ENCODE measurements around the gene LRRC75A. TPM values are rescaled to one million over a fixed set of nuclear protein-coding genes. Genes with fewer than 3 reads are reported as not detected.

Gene LRRC75A
- total RNA-seq, 1 experiment from 2014 or later: 22.9 TPM

GRCh38 chr17:16428098-16428882 lies 63.7 kb downstream of the LRRC75A start (continued):
- TF ChIP-seq ZNF425 (CRISPR knock-in tag; conservative IDR thresholded peaks at IDR 0.05): no peak
- no peak for TF ChIP-seq ATF3 (CRISPR knock-in tag; conservative IDR thresholded peaks at IDR 0.05)
- TF ChIP-seq PREB (CRISPR knock-in tag; IDR thresholded peaks at IDR 0.05; ENCODE audit: borderline replicate concordance): no peak
- TF ChIP-seq NR3C1 (CRISPR knock-in tag; conservative IDR thresholded peaks at IDR 0.05; ENCODE audit: low read depth): no peak
- no peak for TF ChIP-seq ESRRA (CRISPR knock-in tag; IDR thresholded peaks at IDR 0.05; ENCODE audit: borderline replicate concordance)

- TF ChIP-seq E2F5 (CRISPR knock-in tag; IDR thresholded peaks at IDR 0.05) (no peak), NFATC4 (CRISPR knock-in tag; IDR thresholded peaks at IDR 0.05) (no peak), FOXP1 (CRISPR knock-in tag; IDR thresholded peaks at IDR 0.05; ENCODE audit: borderline replicate concordance) (no peak), ZBTB21 (CRISPR knock-in tag; IDR thresholded peaks at IDR 0.05; ENCODE audit: borderline replicate concordance) (no peak)
- H3K4me3 Mint-ChIP-seq: no peak overlapping the region
- CTCF ChIA-PET: interaction anchor here (0.9 to 2.9 kb wide), 15 partner anchors 10 to 157 kb away, joined by 3 to 49 read pairs (median 8); partner anchors contain the start of gene TRPV2
- peaks cover 7% of the 10 kb centered on the region for H3K4me1 Mint-ChIP-seq
- H3K27ac Mint-ChIP-seq: no peak overlapping the region
- no peaks in the 10 kb centered on the region for H3K9me3 Mint-ChIP-seq
- peaks cover 7% of the 10 kb centered on the region; the same call in 1 of the 2 replicates for H3K27me3 Mint-ChIP-seq (ENCODE audit: low read depth)
- no peaks in the 10 kb centered on the region for H3K36me3 Mint-ChIP-seq
- DNase-seq (ENCODE audit: low spot score) (no peak), ATAC-seq (no peak)
- POLR2A ChIA-PET: interaction anchor here (2.6 kb wide), 1 partner anchor 12 kb away, joined by 16 read pairs; no protein-coding TSS in a partner anchor
Measured at GRCh38 chr17:16427020-16427419, 65.0 kb downstream of the LRRC75A start.

- no peak for ATAC-seq
- Mint-ChIP-seq H3K4me1 (peaks cover 7% of the 10 kb centered on the region), H3K27me3 (ENCODE audit: low read depth) (peaks cover 7% of the 10 kb centered on the region; the same call in 1 of the 2 replicates), H3K9me3 (no peaks in the 10 kb centered on the region), H3K4me3 (no peak overlapping the region), H3K36me3 (no peaks in the 10 kb centered on the region), H3K27ac (no peak overlapping the region; the same call in 1 of the 2 replicates)
- no peak for DNase-seq (ENCODE audit: low spot score)
- ChIA-PET CTCF (interaction anchor here (1.6 to 2.8 kb wide), 3 partner anchors 11 to 62 kb away, joined by 7 to 49 read pairs (median 31); partner anchors contain the start of gene TRPV2), POLR2A (interaction anchor here (2.6 kb wide), 1 partner anchor 13 kb away, joined by 16 read pairs; no protein-coding TSS in a partner anchor)
- TF ChIP-seq FOXP1 (CRISPR knock-in tag; IDR thresholded peaks at IDR 0.05; ENCODE audit: borderline replicate concordance) (no peak), ZNF512 (CRISPR knock-in tag; IDR thresholded peaks at IDR 0.05; ENCODE audit: borderline replicate concordance) (no peak), IRF1 (CRISPR knock-in tag; IDR thresholded peaks at IDR 0.05) (no peak), ZBTB43 (CRISPR knock-in tag; IDR thresholded peaks at IDR 0.05) (no peak), TEAD1 (CRISPR knock-in tag; IDR thresholded peaks at IDR 0.05) (no peak), MXD4 (CRISPR knock-in tag; IDR thresholded peaks at IDR 0.05; ENCODE audit: borderline replicate concordance) (no peak), ZNF423 (CRISPR knock-in tag; IDR thresholded peaks at IDR 0.05) (no peak), OVOL2 (CRISPR knock-in tag; IDR thresholded peaks at IDR 0.05; ENCODE audit: borderline replicate concordance) (no peak), ZBTB21 (CRISPR knock-in tag; IDR thresholded peaks at IDR 0.05; ENCODE audit: borderline replicate concordance) (no peak), GABPB1 (CRISPR knock-in tag; IDR thresholded peaks at IDR 0.05) (no peak), ATF2 (CRISPR knock-in tag; IDR thresholded peaks at IDR 0.05; ENCODE audit: borderline replicate concordance, low read depth) (no peak)
Measured at GRCh38 chr17:16425698-16426659, 66.0 kb downstream of the LRRC75A start.
